Naive thymus-derived CD4-positive, alpha-beta T cell (primary cell): Measurements from ENCODE around the gene CAMSAP2. TPM values are rescaled to one million over a fixed set of nuclear protein-coding genes. Genes with fewer than 3 reads are reported as not detected.

Experiments
- ATAC-seq: fragments of 150-1000 bp; cut with Tn5 transposase; 2 replicates; pipeline ENCODE4 v1.10.0; 2021; ENCODE audit warnings: mild to moderate bottlenecking, moderate library complexity
- CTCF ChIA-PET: fragments of 350-600 bp; sonication (Branson Sonifier 250); formaldehyde crosslinking; loops from one replicate; lab custom pipeline; 2021; ENCODE audit warnings: antibody characterized with exemption; lab: Charles Lee
- POLR2A ChIA-PET: fragments of 350-600 bp; sonication (Branson Sonifier 250); formaldehyde crosslinking; loops from one replicate; lab custom pipeline; 2021; ENCODE audit warnings: antibody characterized with exemption, inconsistent platforms; lab: Charles Lee
- DNase-seq, 9 donors: peaks; one replicate each; pipeline versions ENCODE4 v3.0.0 to v3.0.0-alpha.2; 2020 to 2022; ENCODE audit warnings: mixed read lengths in 1 of 9
- H3K27ac ChIP-seq: one replicate; pipeline ENCODE4 v1.7.0; 2013; ENCODE audit warnings: mild to moderate bottlenecking, low read depth, low read length, moderate library complexity
- H3K27me3 ChIP-seq, 2 donors: one replicate each; pipeline ENCODE4 v1.7.0; 2013; ENCODE audit warnings: low read length in 2 of 2, mild to moderate bottlenecking in 2 of 2, moderate library complexity in 2 of 2; ENCODE audit not compliant: control insufficient read depth in 2 of 2, insufficient read depth in 2 of 2
- H3K36me3 ChIP-seq, 3 experiments: 1 replicate in 2 of 3; 2 replicates in 1 of 3; pipeline ENCODE4 v1.7.0; 2013; ENCODE audit warnings: low read length in 3 of 3, mild to moderate bottlenecking in 3 of 3, moderate library complexity in 1 of 3; ENCODE audit not compliant: insufficient read depth in 3 of 3, control insufficient read depth in 2 of 3
- H3K4me1 ChIP-seq, 2 donors: one replicate each; pipeline ENCODE4 v1.7.0; 2013; ENCODE audit warnings: low read length in 2 of 2, mild to moderate bottlenecking in 2 of 2, moderate library complexity in 1 of 2; ENCODE audit not compliant: control insufficient read depth in 2 of 2, insufficient read depth in 2 of 2
- H3K4me3 ChIP-seq: 2 replicates; pipeline ENCODE4 v1.7.0; 2013; ENCODE audit warnings: mild to moderate bottlenecking, low read length
- H3K9me3 ChIP-seq, 3 experiments: 1 replicate in 2 of 3; 2 replicates in 1 of 3; pipeline ENCODE4 v1.7.0; 2013; ENCODE audit warnings: low read length in 3 of 3; ENCODE audit not compliant: control insufficient read depth in 2 of 3
- H3K27ac Mint-ChIP-seq, 9 donors: one replicate each; pipeline ENCODE4 v1.8.0; 2020 to 2022; ENCODE audit warnings: mixed read lengths in 9 of 9, mild to moderate bottlenecking in 8 of 9, moderate library complexity in 5 of 9, inconsistent platforms in 2 of 9
- H3K27me3 Mint-ChIP-seq, 5 donors: one replicate each; pipeline ENCODE4 v1.8.0; 2021 to 2022; ENCODE audit warnings: mixed read lengths in 5 of 5, mild to moderate bottlenecking in 1 of 5
- H3K36me3 Mint-ChIP-seq, 5 donors: one replicate each; pipeline ENCODE4 v1.8.0; 2020 to 2022; ENCODE audit warnings: mixed read lengths in 5 of 5, mild to moderate bottlenecking in 3 of 5, inconsistent platforms in 1 of 5
- H3K4me1 Mint-ChIP-seq, 7 donors: one replicate each; pipeline ENCODE4 v1.8.0; 2020 to 2022; ENCODE audit warnings: mixed read lengths in 7 of 7, mild to moderate bottlenecking in 3 of 7, inconsistent platforms in 1 of 7
- H3K4me3 Mint-ChIP-seq, 10 donors: one replicate each; pipeline ENCODE4 v1.8.0; 2020 to 2022; ENCODE audit warnings: mild to moderate bottlenecking in 10 of 10, mixed read lengths in 10 of 10, moderate library complexity in 6 of 10, inconsistent platforms in 2 of 10
- H3K9me3 Mint-ChIP-seq, 11 donors: one replicate each; pipeline ENCODE4 v1.8.0; 2020 to 2022; ENCODE audit warnings: mixed read lengths in 11 of 11, mild to moderate bottlenecking in 4 of 11, inconsistent platforms in 1 of 11, moderate library complexity in 1 of 11
- intact Hi-C, 2 donors: fragments of 100-400 bp; cut with micrococcal nuclease; formaldehyde crosslinking; loops; one replicate each; pipeline ENCODE4 v1.15.1; 2023
- polyA plus RNA-seq, 2 donors: library from polyadenylated mRNA; unstranded; fragments of 300-500 nt; fragmentation: Illumina TruSeq; gene quantifications; one replicate each; pipeline ENCODE4 v1.2.3, GENCODE V29; 2021
- total RNA-seq, 6 experiments: library from RNA in 5 of 6; stranded (reverse) in 5 of 6; gene quantifications; 1 replicate in 5 of 6; 2 replicates in 1 of 6; pipeline ENCODE4 v1.2.3 and lab custom pipeline; 2021 to 2026

The CAMSAP2 gene
- total and polyA plus RNA-seq, 7 experiments from 2014 or later, result 0.36 to 11.4 (median 4.6) TPM

DNA sequence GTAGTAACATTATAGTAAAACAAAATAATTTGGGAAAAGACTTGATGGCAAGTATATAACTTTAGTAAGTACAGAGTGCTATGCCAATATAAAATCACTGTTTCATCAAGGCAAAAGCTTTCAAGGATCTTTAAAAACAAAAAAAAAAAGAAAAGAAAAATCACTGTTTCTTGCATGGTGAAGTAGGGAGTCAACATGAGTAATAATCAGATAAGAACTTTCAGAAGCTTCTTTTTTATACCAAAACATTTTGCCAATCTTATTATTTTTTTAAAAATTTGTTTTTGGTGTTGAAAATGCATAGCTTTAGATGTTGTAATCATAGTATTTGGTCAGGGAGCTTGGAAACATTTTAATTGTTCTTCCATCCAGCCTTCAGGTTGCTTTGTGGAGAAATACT is 37.2 kb downstream of the CAMSAP2 start:
- Mint-ChIP-seq H3K4me1 (peaks cover 0 to 14% (median 4%) of the 10 kb centered on the region in 7 donors), H3K27me3 (no peaks in the 10 kb centered on the region), H3K9me3 (no peaks in the 10 kb centered on the region), H3K4me3 (no peak overlapping the region), H3K27ac (no peak overlapping the region), H3K36me3 (peaks cover 0 to 27% (median 12%) of the 10 kb centered on the region in 5 donors)
- ATAC-seq, result no peak
- H3K27ac ChIP-seq, result no peak overlapping the region
- H3K4me1 ChIP-seq, result no peaks in the 10 kb centered on the region
- no peaks in the 10 kb centered on the region for H3K27me3 ChIP-seq
- intact Hi-C loops, result no loop called here
- POLR2A ChIA-PET, result interaction anchor here (1.5 kb wide), 1 partner anchor 107 kb away, joined by 3 read pairs; no protein-coding TSS in a partner anchor
- CTCF ChIA-PET, result interaction anchor here (0.7 kb wide), 1 partner anchor 338 kb away, joined by 6 read pairs; no protein-coding TSS in a partner anchor
- no peaks in the 10 kb centered on the region for H3K36me3 ChIP-seq
- DNase-seq, result no peak
- H3K9me3 ChIP-seq, result no peaks in the 10 kb centered on the region
- no peak overlapping the region for H3K4me3 ChIP-seq

DNA sequence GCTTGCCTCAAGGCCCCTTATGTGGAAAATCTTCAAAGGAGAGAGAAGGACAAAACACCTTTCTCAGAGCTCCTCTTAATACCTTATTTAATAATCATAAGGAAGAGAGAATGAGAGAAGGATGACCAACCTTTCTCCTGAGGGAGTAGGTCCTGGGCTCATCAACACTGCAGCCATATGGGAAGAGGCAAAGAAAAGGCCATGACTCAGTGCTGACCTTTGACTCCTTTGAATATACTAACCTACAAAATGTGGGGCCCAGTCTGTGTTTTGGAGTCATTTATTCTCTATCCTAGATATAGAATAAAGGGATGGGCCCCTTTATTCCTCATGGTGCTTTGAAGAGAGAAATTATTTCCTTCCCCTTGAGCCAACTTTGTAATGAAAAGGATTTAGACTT is 38.3 kb downstream of the CAMSAP2 start:
- Mint-ChIP-seq H3K4me3 (no peak overlapping the region), H3K27me3 (no peaks in the 10 kb centered on the region), H3K4me1 (peaks cover 0 to 14% (median 4%) of the 10 kb centered on the region in 7 donors), H3K36me3 (peaks cover 0 to 31% (median 17%) of the 10 kb centered on the region in 5 donors), H3K9me3 (peaks cover 0 to under 1% (median 0%) of the 10 kb centered on the region in 11 donors), H3K27ac (no peak overlapping the region)
- H3K27ac ChIP-seq, result no peak overlapping the region
- intact Hi-C loops, result no loop called here
- no peak for ATAC-seq
- no peaks in the 10 kb centered on the region for H3K9me3 ChIP-seq
- POLR2A ChIA-PET, result no interaction called here
- no peaks in the 10 kb centered on the region for H3K36me3 ChIP-seq
- DNase-seq, result no peak
- CTCF ChIA-PET, result no interaction called here
- H3K4me3 ChIP-seq, result no peak overlapping the region
- H3K4me1 ChIP-seq, result no peaks in the 10 kb centered on the region
- no peaks in the 10 kb centered on the region for H3K27me3 ChIP-seq

DNA sequence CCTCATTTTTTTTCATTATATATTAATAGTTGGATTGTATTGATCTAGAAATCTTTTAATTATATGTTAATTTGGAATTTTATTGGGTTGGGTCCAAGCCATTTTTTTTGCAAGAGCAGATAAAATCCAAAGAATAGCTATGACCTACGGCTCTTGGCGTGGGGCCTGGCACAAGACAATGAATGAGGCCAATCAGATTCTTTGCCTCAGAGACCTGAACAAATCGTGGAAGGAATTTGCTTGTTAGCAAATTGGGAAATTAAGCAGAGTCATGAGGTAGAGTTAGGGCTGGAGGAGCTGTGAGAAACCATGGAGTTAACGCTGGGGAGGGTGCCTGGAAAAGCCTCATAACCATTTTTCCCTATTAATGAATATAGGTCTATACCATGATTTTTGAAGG is 40.1 kb downstream of the CAMSAP2 start:
- Histone ChIP-seq H3K9me3 (peaks cover 0 to 3% (median 0%) of the 10 kb centered on the region in 3 experiments), H3K27ac (no peak overlapping the region), H3K4me3 (no peak overlapping the region), H3K4me1 (no peaks in the 10 kb centered on the region), H3K27me3 (no peaks in the 10 kb centered on the region), H3K36me3 (no peaks in the 10 kb centered on the region)
- no peak overlapping the region for H3K4me3 Mint-ChIP-seq
- POLR2A ChIA-PET, result no interaction called here
- intact Hi-C loops, result no loop called here
- DNase-seq, result no peak
- H3K36me3 Mint-ChIP-seq, result peaks cover 0 to 49% (median 35%) of the 10 kb centered on the region in 5 donors
- H3K27me3 Mint-ChIP-seq, result no peaks in the 10 kb centered on the region
- ATAC-seq, result no peak
- H3K4me1 Mint-ChIP-seq, result peaks cover 0 to 14% (median 4%) of the 10 kb centered on the region in 7 donors
- CTCF ChIA-PET, result no interaction called here
- peak overlapping the region in 1 of 9 donors; percentile 62 for H3K27ac Mint-ChIP-seq
- H3K9me3 Mint-ChIP-seq, result peaks cover 0 to 15% (median 0%) of the 10 kb centered on the region in 11 donors

DNA sequence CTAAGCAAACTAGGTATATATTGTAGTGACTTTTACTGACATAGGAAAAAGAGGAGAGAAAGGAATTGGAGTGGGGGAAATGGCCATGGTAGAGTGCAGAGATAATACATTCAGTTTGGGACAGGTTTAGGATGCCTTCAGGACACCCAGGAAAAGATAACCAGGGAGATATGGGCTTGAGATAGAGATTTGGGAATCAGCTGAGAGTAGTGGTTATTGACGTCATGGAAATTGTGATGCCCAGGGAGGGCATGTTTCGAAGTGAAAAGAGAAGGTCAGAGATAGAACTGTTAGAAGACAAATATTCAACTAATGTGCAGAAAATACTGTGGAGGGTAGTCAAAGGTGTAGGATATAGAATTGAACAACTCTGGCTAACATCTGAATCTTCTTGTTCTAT is 40.6 kb downstream of the CAMSAP2 start:
- peaks cover 0 to 3% (median 0%) of the 10 kb centered on the region in 3 experiments for H3K9me3 ChIP-seq
- ATAC-seq, result no peak
- H3K9me3 Mint-ChIP-seq, result peaks cover 0 to 15% (median 0%) of the 10 kb centered on the region in 11 donors
- intact Hi-C loops, result no loop called here
- H3K27ac ChIP-seq, result no peak overlapping the region
- H3K4me3 Mint-ChIP-seq, result no peak overlapping the region
- ChIA-PET POLR2A (no interaction called here), CTCF (no interaction called here)
- H3K4me1 Mint-ChIP-seq, result peaks cover 0 to 14% (median 4%) of the 10 kb centered on the region in 7 donors
- no peaks in the 10 kb centered on the region for H3K27me3 ChIP-seq
- H3K27me3 Mint-ChIP-seq, result no peaks in the 10 kb centered on the region
- no peaks in the 10 kb centered on the region for H3K36me3 ChIP-seq
- no peak for DNase-seq
- H3K4me3 ChIP-seq, result no peak overlapping the region
- H3K27ac Mint-ChIP-seq, result no peak overlapping the region
- H3K36me3 Mint-ChIP-seq, result peaks cover 0 to 51% (median 38%) of the 10 kb centered on the region in 5 donors
- no peaks in the 10 kb centered on the region for H3K4me1 ChIP-seq

DNA sequence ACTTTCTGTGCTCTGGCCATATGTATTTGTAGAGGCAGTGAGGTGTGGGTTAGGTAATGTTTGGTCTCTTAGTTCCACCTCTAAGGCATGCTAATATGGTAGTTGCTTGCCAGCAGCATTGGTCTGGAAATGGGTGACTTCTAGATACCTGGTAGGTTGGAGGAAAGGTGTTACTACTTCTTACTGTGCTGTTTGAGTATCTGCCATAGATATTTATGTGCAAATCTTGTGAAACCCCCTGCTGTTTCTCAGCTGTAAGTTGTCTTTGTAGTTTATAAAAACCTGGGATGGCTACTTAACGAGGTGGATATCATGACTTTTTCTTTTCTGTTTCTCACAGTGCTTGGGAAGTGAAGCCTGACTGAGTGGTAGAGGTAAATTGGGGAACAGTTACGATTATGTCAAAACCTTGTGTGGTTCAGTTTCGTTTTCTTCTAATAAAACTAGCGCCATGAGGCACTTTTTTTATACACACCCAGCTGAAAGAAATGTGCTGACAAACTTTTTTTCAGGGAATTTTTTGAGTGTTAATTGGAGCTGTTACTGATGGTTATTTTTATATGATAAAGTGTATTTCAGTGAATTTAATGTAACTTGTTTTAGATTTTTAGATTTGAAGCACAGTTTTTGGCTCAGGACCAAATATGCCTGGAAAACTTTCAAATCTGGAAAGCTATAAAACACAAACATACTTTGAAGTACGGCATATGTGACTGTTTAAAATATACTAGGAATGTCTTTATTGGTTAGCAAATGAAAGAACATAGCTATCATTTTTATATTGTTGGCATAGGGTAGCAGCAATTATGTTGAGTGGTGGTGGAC is 42.1 kb downstream of the CAMSAP2 start:
- H3K9me3 ChIP-seq, result peaks cover 0 to 3% (median 0%) of the 10 kb centered on the region in 3 experiments
- no peak overlapping the region for H3K4me3 ChIP-seq
- no peaks in the 10 kb centered on the region for H3K4me1 ChIP-seq
- DNase-seq, result no peak
- POLR2A ChIA-PET, result interaction anchor here (0.6 kb wide), 1 partner anchor 317 kb away, joined by 3 read pairs; no protein-coding TSS in a partner anchor
- no peak overlapping the region for H3K27ac ChIP-seq
- CTCF ChIA-PET, result no interaction called here
- H3K36me3 ChIP-seq, result no peaks in the 10 kb centered on the region
- intact Hi-C loops, result no loop called here
- Mint-ChIP-seq H3K27ac (peak overlapping the region in 2 of 9 donors; percentile 23 to 46), H3K36me3 (peaks cover 0 to 50% (median 39%) of the 10 kb centered on the region in 5 donors), H3K9me3 (peaks cover 0 to 15% (median 0%) of the 10 kb centered on the region in 11 donors), H3K4me3 (peak overlapping the region in 3 of 10 donors; percentile 26 to 47 (median 28)), H3K4me1 (peaks cover 0 to 14% (median 4%) of the 10 kb centered on the region in 7 donors), H3K27me3 (no peaks in the 10 kb centered on the region)
- H3K27me3 ChIP-seq, result no peaks in the 10 kb centered on the region
- ATAC-seq, result no peak

DNA sequence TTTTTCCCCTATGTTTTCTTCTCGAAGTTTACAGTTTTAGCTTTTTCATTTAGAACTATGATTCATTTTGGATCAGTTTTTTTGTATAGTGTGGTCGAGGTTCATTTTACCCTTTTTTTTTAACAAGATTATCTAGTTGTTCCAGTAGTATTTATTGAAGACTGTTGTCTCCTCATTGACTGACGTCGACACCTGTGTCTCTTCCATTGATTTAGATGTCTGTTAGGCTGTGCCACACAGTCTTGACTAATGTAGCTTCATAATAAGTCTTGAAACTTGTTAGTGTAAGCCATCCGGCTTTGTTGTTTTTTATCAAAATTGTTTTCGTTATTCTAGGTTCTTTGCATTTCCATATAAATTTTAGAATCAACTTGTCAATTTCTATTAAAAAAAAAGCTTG is 45.2 kb downstream of the CAMSAP2 start:
- ChIA-PET POLR2A (no interaction called here), CTCF (no interaction called here)
- no peaks in the 10 kb centered on the region for H3K36me3 ChIP-seq
- H3K9me3 Mint-ChIP-seq, result peaks cover 0 to 15% (median 0%) of the 10 kb centered on the region in 11 donors
- intact Hi-C loops, result no loop called here
- no peak overlapping the region for H3K4me3 ChIP-seq
- no peak overlapping the region for H3K4me3 Mint-ChIP-seq
- peaks cover 0 to 51% (median 50%) of the 10 kb centered on the region in 5 donors for H3K36me3 Mint-ChIP-seq
- H3K27ac Mint-ChIP-seq, result no peak overlapping the region
- H3K27me3 Mint-ChIP-seq, result no peaks in the 10 kb centered on the region
- no peak for DNase-seq
- no peak for ATAC-seq
- peaks cover 0 to 3% (median 0%) of the 10 kb centered on the region in 3 experiments for H3K9me3 ChIP-seq
- no peak overlapping the region for H3K27ac ChIP-seq
- H3K4me1 ChIP-seq, result no peaks in the 10 kb centered on the region
- peaks cover 0 to 14% (median 4%) of the 10 kb centered on the region in 7 donors for H3K4me1 Mint-ChIP-seq
- H3K27me3 ChIP-seq, result no peaks in the 10 kb centered on the region
